Measurements from ENCODE around the gene C1R.

- TF ChIP-seq EZH2 (IDR thresholded peaks at IDR 0.05; ENCODE audit: low read length, unreplicated experiment) (no peak), CTCF (conservative IDR thresholded peaks at IDR 0.05; ENCODE audit: low read depth, low read length) (no peak)
Measured at GRCh38 chr12:7122811-7123769, 30.8 kb upstream of the C1R start.
